G401 (cell line): Measurements from ENCODE around the gene PRKCA. TPM values are rescaled to one million over a fixed set of nuclear protein-coding genes. Genes with fewer than 3 reads are reported as not detected.
"Not testable (repeated sequence)": the region's sequence is repeated elsewhere in the genome, so short reads cannot be mapped to it uniquely, and the experiment has no call there.

Experiments
- DNase-seq: peaks from one replicate; pipeline ENCODE4 v3.0.0-alpha.2; 2015; ENCODE audit warnings: low spot score
- in situ Hi-C: cut with HindIII; loops from 2 replicates; pipeline ENCODE4 v1.10.0; 2016; ENCODE audit warnings: low sequenced_read_pairs, mixed read lengths
- total RNA-seq: library from RNA; depleted of rRNA; stranded (reverse); fragments of >200 nt; shearing (Covaris generic); gene quantifications from 2 replicates; pipeline ENCODE4 v1.2.3, GENCODE V29; 2014

The PRKCA gene
- total RNA-seq, 1 experiment from 2014 or later = 44.7 TPM

- no peak for DNase-seq
- in situ Hi-C loops = no loop called here
Observed at GRCh38 chr17:66467766-66468165, 165.4 kb downstream of the PRKCA start.

GRCh38 chr17:66468241-66469087 lies 166.1 kb downstream of the PRKCA start:
- peak; percentile 18 for DNase-seq
- in situ Hi-C loops = no loop called here

GRCh38 chr17:66469088-66469442 lies 166.7 kb downstream of the PRKCA start:
- in situ Hi-C loops = no loop called here

GRCh38 chr17:66469461-66469860 lies 167.0 kb downstream of the PRKCA start:
- in situ Hi-C loops = no loop called here
- no peak for DNase-seq

More at GRCh38 chr17:66469088-66469442, 166.7 kb downstream of the PRKCA start:
- no peak for DNase-seq

- in situ Hi-C loops = no loop called here
- DNase-seq = peak; percentile 17
Observed at GRCh38 chr17:66469890-66470289, 167.5 kb downstream of the PRKCA start.

- in situ Hi-C loops = no loop called here
- no peak for DNase-seq
Observed at GRCh38 chr17:66472123-66472522, 169.7 kb downstream of the PRKCA start.

GRCh38 chr17:66474258-66474657 lies 171.8 kb downstream of the PRKCA start:
- in situ Hi-C loops = no loop called here
- no peak for DNase-seq

- DNase-seq = no peak
- in situ Hi-C loops = no loop called here
Observed at GRCh38 chr17:66474806-66475497, 172.5 kb downstream of the PRKCA start.

- DNase-seq = no peak
- in situ Hi-C loops = no loop called here
Observed at GRCh38 chr17:66476014-66476413, 173.6 kb downstream of the PRKCA start.

GRCh38 chr17:66477615-66478283 lies 175.3 kb downstream of the PRKCA start:
- DNase-seq = no peak
- in situ Hi-C loops = no loop called here

- DNase-seq, in situ Hi-C loops: not testable (repeated sequence)
Observed at GRCh38 chr17:66479230-66479889, 176.9 kb downstream of the PRKCA start.

GRCh38 chr17:66480243-66480642 lies 177.8 kb downstream of the PRKCA start:
- in situ Hi-C loops = no loop called here
- DNase-seq = no peak

- in situ Hi-C loops = no loop called here
- no peak for DNase-seq
Observed at GRCh38 chr17:66480802-66481201, 178.4 kb downstream of the PRKCA start.

- no peak for DNase-seq
- in situ Hi-C loops = no loop called here
Observed at GRCh38 chr17:66481271-66481670, 178.9 kb downstream of the PRKCA start.

GRCh38 chr17:66483906-66484305 lies 181.5 kb downstream of the PRKCA start:
- no peak for DNase-seq
- in situ Hi-C loops = no loop called here

GRCh38 chr17:66485309-66485947 lies 183.0 kb downstream of the PRKCA start:
- no peak for DNase-seq
- in situ Hi-C loops = no loop called here

GRCh38 chr17:66487121-66487520 lies 184.7 kb downstream of the PRKCA start:
- no peak for DNase-seq
- in situ Hi-C loops = no loop called here

GRCh38 chr17:66487981-66488468 lies 185.6 kb downstream of the PRKCA start:
- in situ Hi-C loops = no loop called here
- DNase-seq = no peak

GRCh38 chr17:66488864-66489263 lies 186.5 kb downstream of the PRKCA start:
- in situ Hi-C loops = no loop called here

More at GRCh38 chr17:66488864-66489263, 186.5 kb downstream of the PRKCA start:
- DNase-seq = peak; percentile 29
